ENCODE data around the gene EXO1. TPM values are rescaled to one million over a fixed set of nuclear protein-coding genes. Genes with fewer than 3 reads are reported as not detected.
A peak's percentile ranks its signal among the peaks of the same experiment; 100 is the strongest.

Gene EXO1
- total and polyA plus RNA-seq, 2 experiments from 2014 or later, result 6.2 TPM

DNA sequence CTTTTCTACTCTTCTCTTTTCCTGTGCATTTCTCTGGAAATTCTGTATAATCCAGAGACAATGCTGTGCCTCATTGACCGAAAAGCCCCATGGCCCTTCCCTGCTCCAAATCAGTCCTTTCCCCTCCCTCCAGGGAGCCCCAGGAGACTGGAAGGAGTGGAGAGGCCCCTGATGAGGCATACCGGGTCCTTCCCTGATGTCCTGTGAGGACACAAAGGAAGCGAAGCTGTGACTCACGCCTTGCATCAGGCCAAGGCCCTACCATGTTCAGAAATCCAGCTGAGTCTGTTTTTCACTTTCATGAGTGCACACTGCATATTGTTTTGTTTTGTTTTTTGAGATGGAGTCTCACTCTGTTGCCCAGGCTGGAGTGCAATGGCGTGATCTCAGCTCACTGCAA, 70.9 kb downstream of the EXO1 start:
- in situ Hi-C loops (cut with MboI), result no loop called here
- H3K9me3 ChIP-seq (ENCODE audit: low read depth), result no peaks in the 10 kb centered on the region
- H3K27me3 ChIP-seq (replicated peaks; ENCODE audit: insufficient read depth), result no peaks in the 10 kb centered on the region
- no peaks in the 10 kb centered on the region for H3K9me2 ChIP-seq (ENCODE audit: insufficient read depth)
- TF ChIP-seq EZH2phosphoT487 (IDR thresholded peaks at IDR 0.05; ENCODE audit: insufficient read depth, low read depth) (no peak), EZH2 (IDR thresholded peaks at IDR 0.05; ENCODE audit: insufficient read depth, poor library complexity, severe bottlenecking) (no peak)
- WGBS, 2 experiments (ENCODE audit: low coverage in 1 of 2, low lambda C conversion rate in 2 of 2, missing lambda C conversion rate in 2 of 2), result 13 to 14% methylated on average over 5 of the region's 5 CpGs
- H3K27ac ChIP-seq, result peak overlapping the region; percentile 57
- H3K9ac ChIP-seq, result peak overlapping the region; percentile 58
- no peaks in the 10 kb centered on the region for H3K36me3 ChIP-seq (ENCODE audit: low read depth)
- H3K4me1 ChIP-seq (ENCODE audit: insufficient read depth), result peaks cover 8% of the 10 kb centered on the region
- DNase-seq, result peak; percentile 95
- peak overlapping the region; percentile 91 for H2AFZ ChIP-seq
- no peaks in the 10 kb centered on the region for H4K20me1 ChIP-seq (ENCODE audit: insufficient read depth)
- H3K4me2 ChIP-seq (ENCODE audit: unreplicated experiment), result peak overlapping the region; percentile 53
- H3K79me2 ChIP-seq (ENCODE audit: insufficient read depth), result no peaks in the 10 kb centered on the region
- H3F3A ChIP-seq (ENCODE audit: insufficient read depth), result 0 out of 2 replicates have a peak, but pooled peaks cover 7% of the 10 kb centered on the region
- peak overlapping the region; percentile 29; the same call in 1 of the 2 replicates for H3K4me3 ChIP-seq

DNA sequence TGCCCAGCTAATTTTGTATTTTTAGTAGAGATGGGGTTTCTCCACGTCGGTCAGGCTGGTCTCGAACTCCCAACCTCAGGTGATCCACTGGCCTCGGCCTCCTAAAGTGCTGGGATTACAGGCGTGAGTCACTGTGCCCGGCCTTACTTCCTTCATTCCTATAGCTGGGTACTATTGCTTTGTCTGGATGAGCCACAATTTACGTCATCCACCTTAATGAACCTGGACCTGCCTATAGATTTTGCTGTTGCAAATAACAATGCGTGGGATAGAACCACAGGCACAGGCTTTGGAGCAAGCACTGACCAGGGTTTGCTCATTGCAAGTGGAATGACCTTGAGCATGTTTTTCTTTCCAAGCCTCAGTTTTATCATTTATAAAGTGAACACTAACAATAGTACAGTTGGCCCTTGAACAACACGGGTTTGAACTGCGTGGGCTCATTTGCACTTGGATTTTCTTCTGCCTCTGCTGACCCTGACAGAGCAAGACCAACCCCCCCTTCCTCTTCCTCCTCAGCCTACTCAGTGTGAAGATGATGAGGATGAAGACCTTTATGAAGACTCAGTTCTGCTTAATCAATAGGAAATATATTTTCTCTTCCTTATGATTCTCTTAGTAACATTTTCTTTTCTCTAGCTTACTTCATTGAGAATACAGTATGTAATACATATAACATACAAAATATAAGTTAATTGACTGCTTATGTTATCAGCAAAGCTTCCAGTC, 76.2 kb downstream of the EXO1 start:
- H3K79me2 ChIP-seq (ENCODE audit: insufficient read depth), result no peaks in the 10 kb centered on the region
- H2AFZ ChIP-seq, result no peak overlapping the region
- H3K27ac ChIP-seq, result no peak overlapping the region
- H4K20me1 ChIP-seq (ENCODE audit: insufficient read depth), result no peaks in the 10 kb centered on the region
- H3K36me3 ChIP-seq (ENCODE audit: low read depth), result no peaks in the 10 kb centered on the region
- in situ Hi-C loops (cut with MboI), result no loop called here
- H3K4me2 ChIP-seq (ENCODE audit: unreplicated experiment), result no peak overlapping the region
- H3K4me3 ChIP-seq, result no peak overlapping the region
- H3K4me1 ChIP-seq (ENCODE audit: insufficient read depth), result no peaks in the 10 kb centered on the region
- H3K9me3 ChIP-seq (ENCODE audit: low read depth), result no peaks in the 10 kb centered on the region
- H3K9ac ChIP-seq, result no peak overlapping the region
- no peaks in the 10 kb centered on the region for H3K27me3 ChIP-seq (replicated peaks; ENCODE audit: insufficient read depth)
- no peak for DNase-seq
- no peaks in the 10 kb centered on the region for H3F3A ChIP-seq (ENCODE audit: insufficient read depth)
- TF ChIP-seq EZH2phosphoT487 (IDR thresholded peaks at IDR 0.05; ENCODE audit: insufficient read depth, low read depth) (no peak), EZH2 (IDR thresholded peaks at IDR 0.05; ENCODE audit: insufficient read depth, poor library complexity, severe bottlenecking) (no peak)
- 87 to 90% methylated on average over 10 of the region's 10 CpGs for WGBS, 2 experiments (ENCODE audit: low coverage in 1 of 2, low lambda C conversion rate in 2 of 2, missing lambda C conversion rate in 2 of 2)
- no peaks in the 10 kb centered on the region for H3K9me2 ChIP-seq (ENCODE audit: insufficient read depth)

DNA sequence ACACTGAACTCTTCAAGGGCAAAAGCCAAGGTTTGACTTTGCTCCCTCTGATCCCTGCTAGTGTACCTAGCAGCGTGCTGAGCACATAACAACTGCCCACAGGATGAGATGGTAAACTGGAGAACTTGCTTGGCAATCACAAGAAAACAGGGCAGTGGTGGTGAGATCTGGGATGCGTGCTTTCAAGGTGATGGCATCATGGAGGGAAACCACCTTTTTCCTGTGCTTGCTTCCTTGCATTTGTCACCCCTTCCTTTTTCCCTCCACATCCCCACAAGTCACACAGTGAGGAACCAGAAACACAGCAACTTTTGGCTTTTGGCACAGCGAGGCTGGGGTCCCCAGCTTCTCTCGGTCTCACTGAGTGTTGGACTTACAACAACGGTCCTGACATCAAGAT, 78.1 kb downstream of the EXO1 start:
- Histone ChIP-seq H3K27me3 (replicated peaks; ENCODE audit: insufficient read depth) (no peaks in the 10 kb centered on the region), H3K9me2 (ENCODE audit: insufficient read depth) (no peaks in the 10 kb centered on the region), H3K9ac (no peak overlapping the region), H3K4me3 (no peak overlapping the region), H3K4me2 (ENCODE audit: unreplicated experiment) (no peak overlapping the region), H3K36me3 (ENCODE audit: low read depth) (no peaks in the 10 kb centered on the region), H2AFZ (no peak overlapping the region), H3K9me3 (ENCODE audit: low read depth) (no peaks in the 10 kb centered on the region), H3K79me2 (ENCODE audit: insufficient read depth) (no peaks in the 10 kb centered on the region), H3K27ac (no peak overlapping the region), H4K20me1 (ENCODE audit: insufficient read depth) (no peaks in the 10 kb centered on the region), H3K4me1 (ENCODE audit: insufficient read depth) (no peaks in the 10 kb centered on the region), H3F3A (ENCODE audit: insufficient read depth) (no peaks in the 10 kb centered on the region)
- 73 to 83% methylated on average over 5 of the region's 5 CpGs for WGBS, 2 experiments (ENCODE audit: low coverage in 1 of 2, low lambda C conversion rate in 2 of 2, missing lambda C conversion rate in 2 of 2)
- no peak for DNase-seq
- TF ChIP-seq EZH2phosphoT487 (IDR thresholded peaks at IDR 0.05; ENCODE audit: insufficient read depth, low read depth) (no peak), EZH2 (IDR thresholded peaks at IDR 0.05; ENCODE audit: insufficient read depth, poor library complexity, severe bottlenecking) (no peak)
- in situ Hi-C loops (cut with MboI), result no loop called here

DNA sequence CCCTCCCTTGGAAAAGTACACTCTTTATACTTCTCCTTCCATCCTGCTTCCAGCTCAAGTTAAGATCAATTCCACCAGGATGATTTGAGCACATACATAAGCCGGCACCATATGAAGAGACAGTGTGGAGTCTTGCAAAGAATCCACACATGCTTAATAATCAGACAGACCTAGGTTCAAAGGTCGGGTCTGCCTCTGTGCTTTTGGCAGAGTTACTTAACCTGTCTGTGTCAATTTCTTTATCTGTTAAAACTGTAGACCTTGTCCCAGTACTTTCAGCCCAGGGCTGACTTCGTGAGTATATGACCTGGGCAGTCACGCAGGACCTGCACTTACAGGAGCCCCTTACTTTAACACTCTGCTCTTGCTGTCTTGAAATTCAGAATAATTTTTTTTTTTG, 79.3 kb downstream of the EXO1 start:
- H3K36me3 ChIP-seq (ENCODE audit: low read depth), result no peaks in the 10 kb centered on the region
- WGBS, 2 experiments (ENCODE audit: low coverage in 1 of 2, low lambda C conversion rate in 2 of 2, missing lambda C conversion rate in 2 of 2), result 62 to 70% methylated on average over 4 of the region's 4 CpGs
- TF ChIP-seq EZH2phosphoT487 (IDR thresholded peaks at IDR 0.05; ENCODE audit: insufficient read depth, low read depth), result no peak
- no peak for TF ChIP-seq EZH2 (IDR thresholded peaks at IDR 0.05; ENCODE audit: insufficient read depth, poor library complexity, severe bottlenecking)
- H3K9ac ChIP-seq, result no peak overlapping the region
- no peaks in the 10 kb centered on the region for H3K9me3 ChIP-seq (ENCODE audit: low read depth)
- H3K4me1 ChIP-seq (ENCODE audit: insufficient read depth), result no peaks in the 10 kb centered on the region
- H3K9me2 ChIP-seq (ENCODE audit: insufficient read depth), result no peaks in the 10 kb centered on the region
- no peak overlapping the region for H2AFZ ChIP-seq
- in situ Hi-C loops (cut with MboI), result no loop called here
- H3K79me2 ChIP-seq (ENCODE audit: insufficient read depth), result no peaks in the 10 kb centered on the region
- no peak for DNase-seq
- H4K20me1 ChIP-seq (ENCODE audit: insufficient read depth), result no peaks in the 10 kb centered on the region
- H3F3A ChIP-seq (ENCODE audit: insufficient read depth), result no peaks in the 10 kb centered on the region
- H3K27me3 ChIP-seq (replicated peaks; ENCODE audit: insufficient read depth), result no peaks in the 10 kb centered on the region
- H3K4me2 ChIP-seq (ENCODE audit: unreplicated experiment), result no peak overlapping the region
- no peak overlapping the region for H3K4me3 ChIP-seq
- no peak overlapping the region for H3K27ac ChIP-seq

Data from GM23248 (cell line).